H1 (cell line): ENCODE results near the gene TBC1D20. TPM values are rescaled to one million over a fixed set of nuclear protein-coding genes. Genes with fewer than 3 reads are reported as not detected.

ENCODE experiments used
- CTCF ChIA-PET: fragments of 300-600 bp; sonication (Branson Sonifier 250); formaldehyde crosslinking; loops from one replicate; lab custom pipeline; 2021; ENCODE audit not compliant: partially characterized antibody; lab: Charles Lee
- POLR2A ChIA-PET: fragments of 300-600 bp; sonication (Branson Sonifier 250); formaldehyde crosslinking; loops from one replicate; lab custom pipeline; 2021; ENCODE audit warnings: inconsistent platforms; ENCODE audit not compliant: partially characterized antibody; lab: Charles Lee
- DNase-seq, 2 experiments: peaks; one replicate each; pipeline versions ENCODE4 v3.0.0 to v3.0.0-alpha.2; 2010 to 2022; ENCODE audit warnings: low spot score in 2 of 2, low read depth in 1 of 2, mixed read lengths in 1 of 2
- FAIRE-seq: peaks from 2 replicates; lab custom pipeline; 2011; peaks lifted over from hg19 to GRCh38; lab: Jason Lieb, UNC
- H2AFZ ChIP-seq: 2 replicates; pipeline ENCODE4 v1.8.1; 2012; ENCODE audit warnings: low read length, inconsistent platforms
- H2AK5ac ChIP-seq: 2 replicates; pipeline ENCODE4 v1.6.1; 2013; ENCODE audit warnings: low read depth, low read length
- H2BK120ac ChIP-seq: replicated peaks from 2 replicates; pipeline ENCODE3; 2013; ENCODE audit warnings: low read depth, low read length, inconsistent platforms
- H2BK12ac ChIP-seq: 2 replicates; pipeline ENCODE4 v1.6.1; 2013; ENCODE audit warnings: low read depth, low read length
- H2BK15ac ChIP-seq: 2 replicates; pipeline ENCODE4 v1.6.1; 2013; ENCODE audit warnings: low read length
- H2BK20ac ChIP-seq: 2 replicates; pipeline ENCODE4 v1.6.1; 2013; ENCODE audit warnings: low read length
- H2BK5ac ChIP-seq: 2 replicates; pipeline ENCODE4 v1.6.1; 2013; ENCODE audit warnings: low read depth, low read length
- H3K14ac ChIP-seq: 2 replicates; pipeline ENCODE4 v1.6.1; 2013; ENCODE audit warnings: inconsistent platforms; ENCODE audit not compliant: insufficient read length
- H3K18ac ChIP-seq: 2 replicates; pipeline ENCODE4 v1.6.1; 2013; ENCODE audit warnings: low read length; ENCODE audit errors: extremely low read depth
- H3K23ac ChIP-seq: 2 replicates; pipeline ENCODE4 v1.6.1; 2013; ENCODE audit warnings: inconsistent platforms; ENCODE audit not compliant: insufficient read length
- H3K23me2 ChIP-seq: 2 replicates; pipeline ENCODE4 v1.6.1; 2013; ENCODE audit warnings: low read depth, low read length
- H3K27ac ChIP-seq: 2 replicates; pipeline ENCODE4 v1.6.1; 2011; ENCODE audit warnings: low read depth, low read length, inconsistent platforms
- H3K27me3 ChIP-seq, 4 experiments: replicated peaks in 1 of 4; 1 replicate in 1 of 4; 2 replicates in 3 of 4; pipeline versions ENCODE4 v1.6.1 to v1.8.1; 2011 to 2013; ENCODE audit warnings: low read length in 3 of 4, mild to moderate bottlenecking in 3 of 4, inconsistent platforms in 2 of 4, mixed read lengths in 2 of 4, moderate library complexity in 1 of 4; ENCODE audit not compliant: control insufficient read depth in 3 of 4, insufficient read depth in 3 of 4; ENCODE audit errors: extremely low read depth in 1 of 4
- H3K36me3 ChIP-seq, 4 experiments: 2 replicates each; pipeline versions ENCODE4 v1.6.1 to v1.8.1; 2011 to 2013; ENCODE audit warnings: mild to moderate bottlenecking in 4 of 4, low read length in 3 of 4, moderate library complexity in 2 of 4, control low read depth in 1 of 4, inconsistent platforms in 1 of 4; ENCODE audit not compliant: insufficient read depth in 4 of 4, control insufficient read depth in 2 of 4
- H3K4ac ChIP-seq: replicated peaks from 2 replicates; pipeline ENCODE3; 2013; ENCODE audit warnings: low read length, low read depth, mixed read lengths, inconsistent platforms; ENCODE audit not compliant: insufficient read length
- H3K4me1 ChIP-seq, 4 experiments: replicated peaks in 1 of 4; 1 replicate in 1 of 4; 2 replicates in 3 of 4; pipeline versions ENCODE4 v1.6.1 to v1.8.1; 2011 to 2013; ENCODE audit warnings: low read length in 3 of 4, inconsistent platforms in 2 of 4, mixed read lengths in 1 of 4; ENCODE audit not compliant: insufficient read depth in 4 of 4, control insufficient read depth in 3 of 4
- H3K4me2 ChIP-seq, 2 experiments: 2 replicates each; pipeline versions ENCODE4 v1.6.1 to v1.8.1; 2011 to 2013; ENCODE audit warnings: low read depth in 2 of 2, low read length in 2 of 2, control low read depth in 1 of 2, inconsistent platforms in 1 of 2, mild to moderate bottlenecking in 1 of 2; ENCODE audit not compliant: insufficient read depth in 1 of 2
- H3K4me3 ChIP-seq, 4 experiments: fragments of 200-600, 300-600 bp in 1 of 4; sonication (generic), shearing (Covaris generic), sonication (Bioruptor Twin) in 1 of 4; 2 replicates each; pipeline versions ENCODE4 v1.5.1 to v1.8.1; 2011 to 2016; ENCODE audit warnings: low read length in 4 of 4, low read depth in 3 of 4, control low read depth in 2 of 4, inconsistent platforms in 2 of 4, mild to moderate bottlenecking in 2 of 4, mixed read lengths in 1 of 4, moderate library complexity in 1 of 4; ENCODE audit not compliant: insufficient read depth in 2 of 4; ENCODE audit errors: extremely low read depth in 1 of 4
- H3K56ac ChIP-seq: replicated peaks from 2 replicates; pipeline ENCODE3; 2013; ENCODE audit warnings: low read depth, mild to moderate bottlenecking, mixed read lengths, low read length, inconsistent platforms; ENCODE audit not compliant: insufficient read length
- H3K79me1 ChIP-seq: 2 replicates; pipeline ENCODE4 v1.6.1; 2013; ENCODE audit warnings: low read depth, low read length, control low read depth
- H3K79me2 ChIP-seq, 2 experiments: 2 replicates each; pipeline versions ENCODE4 v1.6.1 to v1.8.1; 2012 to 2013; ENCODE audit warnings: low read length in 2 of 2, mild to moderate bottlenecking in 2 of 2, inconsistent platforms in 1 of 2; ENCODE audit not compliant: insufficient read depth in 2 of 2, control insufficient read depth in 1 of 2
- H3K9ac ChIP-seq, 4 experiments: replicated peaks in 1 of 4; 1 replicate in 1 of 4; 2 replicates in 3 of 4; pipeline versions ENCODE4 v1.6.1 to v1.8.1; 2011 to 2013; ENCODE audit warnings: low read depth in 3 of 4, low read length in 3 of 4, control low read depth in 2 of 4, mild to moderate bottlenecking in 2 of 4, moderate library complexity in 2 of 4, inconsistent platforms in 1 of 4; ENCODE audit errors: extremely low read depth in 1 of 4
- H3K9me3 ChIP-seq, 2 experiments: 2 replicates each; pipeline versions ENCODE4 v1.6.1 to v1.8.1; 2012 to 2013; ENCODE audit warnings: mild to moderate bottlenecking in 2 of 2, moderate library complexity in 2 of 2, control low read depth in 1 of 2, inconsistent platforms in 1 of 2, low read depth in 1 of 2, low read length in 1 of 2, mixed read lengths in 1 of 2; ENCODE audit not compliant: insufficient read depth in 2 of 2
- H4K20me1 ChIP-seq, 2 experiments: replicated peaks in 1 of 2; 2 replicates each; pipeline versions ENCODE3 to v1.8.1; 2011 to 2013; ENCODE audit warnings: inconsistent platforms in 2 of 2, low read length in 2 of 2, mild to moderate bottlenecking in 1 of 2; ENCODE audit not compliant: insufficient read depth in 2 of 2, control insufficient read depth in 1 of 2
- H4K5ac ChIP-seq: 2 replicates; pipeline ENCODE4 v1.6.1; 2013; ENCODE audit warnings: low read length, low read depth, mixed read lengths, inconsistent platforms; ENCODE audit not compliant: insufficient read length
- H4K8ac ChIP-seq: 2 replicates; pipeline ENCODE4 v1.8.0; 2013; ENCODE audit warnings: mild to moderate bottlenecking, moderate library complexity, low read length, inconsistent platforms; ENCODE audit not compliant: insufficient read depth; ENCODE audit errors: extremely low read depth
- H4K91ac ChIP-seq: replicated peaks from 2 replicates; pipeline ENCODE3; 2013; ENCODE audit warnings: low read length, mixed read lengths, inconsistent platforms; ENCODE audit not compliant: insufficient read length
- BRCA1 ChIP-seq: IDR thresholded peaks from 2 replicates; pipeline ENCODE4 v1.6.1; 2012; ENCODE audit warnings: low read depth, low read length, improper control_type of control experiment
- CTCF ChIP-seq, 3 experiments: IDR thresholded peaks; 1 replicate in 2 of 3; 2 replicates in 1 of 3; pipeline versions ENCODE4 v1.5.1 to v1.6.1; 2011; ENCODE audit warnings: low read length in 3 of 3, mild to moderate bottlenecking in 3 of 3, inconsistent platforms in 2 of 3, low read depth in 1 of 3, moderate library complexity in 1 of 3; ENCODE audit not compliant: insufficient read depth in 1 of 3; ENCODE audit errors: control extremely low read depth in 1 of 3
- SAP30 ChIP-seq: fragments of 300-600 bp; sonication (generic); IDR thresholded peaks from 2 replicates; pipeline ENCODE4 v1.7.1; 2012; ENCODE audit warnings: low read length, moderate library complexity, mild to moderate bottlenecking, inconsistent platforms; ENCODE audit not compliant: insufficient read depth, insufficient replicate concordance
- WGBS, 2 experiments: shearing (Covaris generic) in 1 of 2; methylation state at CpG; one replicate each; pipeline versions ENCODE4 v1.1.6 to v1.1.7; 2013 to 2015; ENCODE audit warnings: low lambda C conversion rate in 2 of 2, mixed read lengths in 2 of 2, inconsistent platforms in 1 of 2, low coverage in 1 of 2, missing lambda C conversion rate in 1 of 2; ENCODE audit not compliant: insufficient replicate concordance in 2 of 2, insufficient coverage in 1 of 2, insufficient read length in 1 of 2; ENCODE audit errors: extremely low coverage in 1 of 2, missing lambda C conversion rate in 1 of 2; 5-methylcytosine and 5-hydroxymethylcytosine counted together
- polyA plus RNA-seq, 7 experiments: library from polyadenylated mRNA; depleted of rRNA in 3 of 7; stranded (reverse) in 5 of 7; unstranded in 2 of 7; fragments of >200 nt in 5 of 7; fragments of 200-250 nt in 2 of 7; gene quantifications; 1 replicate in 5 of 7; 2 replicates in 1 of 7; 4 replicates in 1 of 7; pipeline versions ENCODE4 v1.2.1 to v1.2.3, GENCODE V29; 2011 to 2013; ENCODE audit warnings: missing spikeins in 2 of 7, mixed read lengths in 2 of 7
- total RNA-seq: library from RNA; stranded (reverse); fragmentation: NEBNext Ultra II Directional; extraction: Animal tissue kit (Norgen Biotek cat#: 25700); gene quantifications from 2 replicates; pipeline ENCODE4 v1.2.1, GENCODE V29; 2021

Gene TBC1D20
- total and polyA plus RNA-seq, 2 of the 8 experiments (the other 6 are each of a cell fraction or from before 2014, with no cell fraction given): 14.5 to 17.1 TPM

DNA sequence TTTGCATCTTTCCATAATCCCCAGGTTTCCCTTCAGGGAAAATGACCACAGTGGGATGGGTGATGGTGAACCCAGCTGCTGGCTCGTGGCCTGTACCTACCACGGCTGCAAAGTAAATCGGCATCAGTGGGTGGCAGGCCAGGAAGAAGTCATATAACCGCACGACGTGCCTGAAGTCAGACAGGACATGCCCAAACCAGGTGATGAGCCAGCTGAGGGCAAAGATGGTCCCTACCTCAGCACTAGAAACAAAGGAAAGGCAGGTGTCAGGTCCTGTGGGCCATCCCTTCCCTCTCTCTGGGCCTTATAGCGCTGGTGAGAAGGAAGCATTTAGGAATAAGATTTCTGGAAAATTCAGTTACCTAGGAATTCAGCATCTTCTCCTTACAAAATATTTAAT is 22.2 kb downstream of the TBC1D20 start:
- H2AFZ ChIP-seq: no peak overlapping the region
- H2BK20ac ChIP-seq: no peak overlapping the region
- H2BK12ac ChIP-seq: no peak overlapping the region
- no peak overlapping the region for H3K4me2 ChIP-seq
- peaks cover 0 to 2% (median 0%) of the 10 kb centered on the region in 4 experiments; a peak in 2 of 7 replicates for H3K4me1 ChIP-seq
- H3K9ac ChIP-seq: no peak overlapping the region
- no peak overlapping the region for H2BK5ac ChIP-seq
- 96% methylated on average over 7 of the region's 7 CpGs; no CpG with 5 or more reads in 1 of the 2 experiments for WGBS, 2 experiments
- H4K91ac ChIP-seq: no peak overlapping the region
- H3K56ac ChIP-seq: no peak overlapping the region
- no peak overlapping the region for H3K18ac ChIP-seq
- no peak overlapping the region for H2BK15ac ChIP-seq
- no peak overlapping the region for H3K14ac ChIP-seq
- H3K23me2 ChIP-seq: no peaks in the 10 kb centered on the region
- no peaks in the 10 kb centered on the region for H3K9me3 ChIP-seq
- H3K27ac ChIP-seq: no peak overlapping the region
- TF ChIP-seq SAP30: no peak
- no peak for TF ChIP-seq BRCA1
- TF ChIP-seq CTCF (IDR thresholded peaks at IDR 0.05; ENCODE audit: control extremely low read depth in 1 of 3, insufficient read depth in 1 of 3, low read depth in 1 of 3, low read length in 3 of 3): no peak
- H3K27me3 ChIP-seq: peaks cover 0 to 6% (median under 1%) of the 10 kb centered on the region in 4 experiments; a peak in 4 of 7 replicates
- DNase-seq (no peak), FAIRE-seq (no peak)
- H2BK120ac ChIP-seq: no peak overlapping the region
- no peak overlapping the region for H4K5ac ChIP-seq
- no peak overlapping the region for H4K8ac ChIP-seq
- ChIA-PET CTCF (interaction anchor here (1.0 to 1.2 kb wide), 2 partner anchors 9 to 77 kb away, joined by 3 read pairs; no protein-coding TSS in a partner anchor), POLR2A (no interaction called here)
- peaks cover 22 to 78% (median 39%) of the 10 kb centered on the region in 4 experiments; a peak in 7 of 8 replicates for H3K36me3 ChIP-seq
- no peak overlapping the region for H3K4me3 ChIP-seq
- no peak overlapping the region for H2AK5ac ChIP-seq
- peaks cover 0 to 12% of the 10 kb centered on the region in 2 experiments for H4K20me1 ChIP-seq
- H3K79me1 ChIP-seq: no peaks in the 10 kb centered on the region; the same call in 1 of the 2 replicates
- H3K4ac ChIP-seq: no peak overlapping the region
- H3K23ac ChIP-seq: no peak overlapping the region
- H3K79me2 ChIP-seq: no peaks in the 10 kb centered on the region
